K562 (cell line): Measurements from ENCODE around the gene FAAP100. TPM values are rescaled to one million over a fixed set of nuclear protein-coding genes. Genes with fewer than 3 reads are reported as not detected.

Experiments
- CBX1 ChIP-seq: sonication (generic); IDR thresholded peaks from 2 replicates; pipeline ENCODE4 v1.6.1; 2016; ENCODE audit warnings: antibody characterized with exemption, low read depth, mild to moderate bottlenecking
- CBX3 ChIP-seq, 2 experiments: IDR thresholded peaks; 1 replicate in 1 of 2; 2 replicates in 1 of 2; pipeline ENCODE4 v1.6.1; 2012; ENCODE audit warnings: inconsistent platforms in 2 of 2, low read length in 2 of 2, borderline replicate concordance in 1 of 2, control low read depth in 1 of 2
- DMBX1 ChIP-seq: fragments of 250-450 bp; sonication (Bioruptor Pico); IDR thresholded peaks from 2 replicates; pipeline ENCODE4 v1.8.0; 2022; ENCODE audit warnings: inconsistent platforms, mild to moderate bottlenecking, moderate library complexity, borderline replicate concordance
- EGR1 ChIP-seq: fragments of 450-650 bp; conservative IDR thresholded peaks from 2 replicates; pipeline ENCODE4 v1.6.1; 2017; ENCODE audit warnings: mild to moderate bottlenecking
- ELF2 ChIP-seq: fragments of 250-450 bp; sonication (Bioruptor Pico); IDR thresholded peaks from 2 replicates; pipeline ENCODE4 v1.5.0; 2021; ENCODE audit warnings: mild to moderate bottlenecking
- ETV6 ChIP-seq, 3 experiments: fragments of 150-350 bp in 1 of 3; sonication (generic) in 1 of 3; formaldehyde crosslinking in 1 of 3; IDR thresholded peaks; 2 replicates each; pipeline versions ENCODE4 v1.6.1 to v1.8.0; 2014 to 2022; ENCODE audit warnings: borderline replicate concordance in 2 of 3, low read depth in 2 of 3, antibody characterized with exemption in 1 of 3, low read length in 1 of 3, mild to moderate bottlenecking in 1 of 3, missing genetic modification reagents in 1 of 3
- JUN ChIP-seq, 2 experiments: sonication (generic) in 1 of 2; formaldehyde crosslinking in 1 of 2; IDR thresholded peaks; 2 replicates each; pipeline versions ENCODE4 v1.6.1 to v1.8.0; 2012 to 2022; ENCODE audit warnings: borderline replicate concordance in 2 of 2, mild to moderate bottlenecking in 2 of 2, improper control_type of control experiment in 1 of 2, low read depth in 1 of 2, low read length in 1 of 2, missing genetic modification reagents in 1 of 2
- KLF10 ChIP-seq: fragments of 250-450 bp; sonication (Bioruptor Pico); IDR thresholded peaks from 2 replicates; pipeline ENCODE4 v1.6.1; 2021; ENCODE audit warnings: matching md5 sums
- NRF1 ChIP-seq, 2 experiments: fragments of 450-650 bp; IDR thresholded peaks in 1 of 2; conservative IDR thresholded peaks in 1 of 2; 2 replicates each; pipeline ENCODE4 v1.6.1; 2014; ENCODE audit warnings: mild to moderate bottlenecking in 2 of 2
- PCBP2 ChIP-seq: fragments of 200-400 bp; formaldehyde crosslinking; IDR thresholded peaks from 2 replicates; pipeline ENCODE4 v1.6.1; 2018; ENCODE audit warnings: low read length, low read depth, mild to moderate bottlenecking, moderate library complexity; ENCODE audit not compliant: poor library complexity, severe bottlenecking
- PHF20 ChIP-seq: fragments of 450-650 bp; IDR thresholded peaks from 2 replicates; pipeline ENCODE4 v1.6.1; 2018; ENCODE audit not compliant: partially characterized antibody
- SPI1 ChIP-seq: IDR thresholded peaks from 2 replicates; pipeline ENCODE4 v1.6.1; 2011; ENCODE audit warnings: low read depth, low read length, control low read depth, borderline replicate concordance
- TCF3 ChIP-seq: sonication (generic); formaldehyde crosslinking; IDR thresholded peaks from 2 replicates; pipeline ENCODE4 v1.4.0; 2020; ENCODE audit warnings: mild to moderate bottlenecking, missing genetic modification reagents
- TOE1 ChIP-seq, 2 experiments: fragments of 450-650 bp in 1 of 2; sonication (generic) in 1 of 2; formaldehyde crosslinking in 1 of 2; IDR thresholded peaks; 2 replicates each; pipeline versions ENCODE4 v1.7.1 to v1.8.0; 2016 to 2022; ENCODE audit warnings: borderline replicate concordance in 2 of 2, mild to moderate bottlenecking in 2 of 2, antibody characterized with exemption in 1 of 2, inconsistent platforms in 1 of 2, low read depth in 1 of 2, missing genetic modification reagents in 1 of 2, moderate library complexity in 1 of 2
- ZFX ChIP-seq: sonication (generic); formaldehyde crosslinking; IDR thresholded peaks from 2 replicates; pipeline ENCODE4 v1.8.0; 2022; ENCODE audit warnings: mild to moderate bottlenecking, missing genetic modification reagents, moderate library complexity
- ZNF586 ChIP-seq: fragments of 450-650 bp; formaldehyde crosslinking; conservative IDR thresholded peaks from 2 replicates; pipeline ENCODE4 v1.4.0; 2020; ENCODE audit warnings: mild to moderate bottlenecking, moderate library complexity
- polyA plus RNA-seq, 8 experiments: library from polyadenylated mRNA; depleted of rRNA in 4 of 8; stranded (reverse) in 5 of 8; unstranded in 3 of 8; fragments of >200 nt; fragmentation: Nextera tagmentation in 2 of 8; fragmentation: Illumina TruSeq in 1 of 8; extraction: Ambion mirVana in 2 of 8; extraction: Trizol in 1 of 8; gene quantifications; 2 replicates each; pipeline versions ENCODE4 v1.2.1 to v1.2.3, GENCODE V29; 2011 to 2014; ENCODE audit warnings: inconsistent platforms in 1 of 8, missing spikeins in 1 of 8
- total RNA-seq, 7 experiments: library from RNA; depleted of rRNA in 6 of 7; stranded (reverse); fragments of >200 nt in 6 of 7; fragmentation: Illumina TruSeq in 2 of 7; extraction: Trizol in 2 of 7; gene quantifications; 2 replicates each; pipeline versions ENCODE4 v1.2.1 to v1.2.3, GENCODE V29; 2011 to 2021; ENCODE audit warnings: low replicate concordance in 1 of 7
- TF ChIP-seq, protein P1 (sequence below): sonication (generic); formaldehyde crosslinking; IDR thresholded peaks from 2 replicates; pipeline ENCODE4 v1.8.0; 2022; ENCODE audit warnings: mild to moderate bottlenecking, low read depth, missing genetic modification reagents
- TF ChIP-seq, protein P2 (sequence below): sonication (generic); formaldehyde crosslinking; IDR thresholded peaks from 2 replicates; pipeline ENCODE4 v1.8.1; 2023; ENCODE audit warnings: missing genetic modification reagents, mild to moderate bottlenecking, borderline replicate concordance
- TF ChIP-seq, protein P3 (sequence below): fragments of 450-650 bp; IDR thresholded peaks from 2 replicates; pipeline ENCODE4 v1.6.1; 2016; ENCODE audit warnings: borderline replicate concordance

Gene FAAP100
- total and polyA plus RNA-seq, 9 of the 15 experiments (the other 6 are each of a cell fraction or from before 2014, with no cell fraction given): 0.31 to 51.2 (median 12.6) TPM

DNA sequence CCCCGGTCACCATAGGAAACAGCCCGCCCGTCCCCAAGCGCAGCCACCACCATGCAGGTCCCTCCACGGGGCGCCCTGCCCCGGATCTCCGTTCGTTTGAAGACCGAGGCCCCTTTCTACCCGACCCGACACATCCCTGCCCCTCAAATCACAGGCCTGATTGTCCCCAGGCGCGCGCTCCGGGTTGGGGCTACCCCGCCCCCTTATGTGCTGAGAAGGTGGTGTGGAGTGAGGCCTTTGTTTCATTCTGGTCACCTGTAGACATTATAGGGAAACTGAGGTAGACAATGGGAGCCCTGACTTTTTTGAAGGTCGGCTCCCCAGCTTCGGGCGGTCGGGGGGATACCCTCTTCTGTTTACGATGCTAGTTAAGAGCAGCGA is 38.8 kb downstream of the FAAP100 start (continued):
- TF ChIP-seq ZFX (CRISPR knock-in tag) (peak; percentile 60), CBX1 (0 out of 2 replicates have a peak, but pooled peaks have one; percentile 12), PHF20 (peak; percentile 14), JUN (IDR thresholded peaks at IDR 0.05; ENCODE audit: borderline replicate concordance, low read depth, low read length) (no peak), JUN (CRISPR knock-in tag; IDR thresholded peaks at IDR 0.05; ENCODE audit: borderline replicate concordance) (no peak), CBX3 (IDR thresholded peaks at IDR 0.05; ENCODE audit: borderline replicate concordance in 1 of 2, low read length in 2 of 2) (no peak), NRF1 (conservative IDR thresholded peaks at IDR 0.05 in 1 of 2, IDR thresholded peaks at IDR 0.05 in 1 of 2) (peak; percentile 47 to 63), SPI1 (no peak), TOE1 (IDR thresholded peaks at IDR 0.05; ENCODE audit: borderline replicate concordance) (no peak), TOE1 (CRISPR knock-in tag; IDR thresholded peaks at IDR 0.05; ENCODE audit: borderline replicate concordance, low read depth) (no peak), EGR1 (peak; percentile 12; the same call in 1 of the 2 replicates), ZNF586 (CRISPR knock-in tag) (no peak), DMBX1 (CRISPR knock-in tag) (no peak), ETV6 (IDR thresholded peaks at IDR 0.05; ENCODE audit: borderline replicate concordance in 1 of 2, low read depth in 2 of 2, low read length in 1 of 2) (no peak), ETV6 (CRISPR knock-in tag; IDR thresholded peaks at IDR 0.05; ENCODE audit: borderline replicate concordance) (no peak), TCF3 (CRISPR knock-in tag) (no peak), PCBP2 (no peak), ELF2 (no peak), KLF10 (CRISPR knock-in tag) (no peak)
- TF ChIP-seq, protein P1, sequence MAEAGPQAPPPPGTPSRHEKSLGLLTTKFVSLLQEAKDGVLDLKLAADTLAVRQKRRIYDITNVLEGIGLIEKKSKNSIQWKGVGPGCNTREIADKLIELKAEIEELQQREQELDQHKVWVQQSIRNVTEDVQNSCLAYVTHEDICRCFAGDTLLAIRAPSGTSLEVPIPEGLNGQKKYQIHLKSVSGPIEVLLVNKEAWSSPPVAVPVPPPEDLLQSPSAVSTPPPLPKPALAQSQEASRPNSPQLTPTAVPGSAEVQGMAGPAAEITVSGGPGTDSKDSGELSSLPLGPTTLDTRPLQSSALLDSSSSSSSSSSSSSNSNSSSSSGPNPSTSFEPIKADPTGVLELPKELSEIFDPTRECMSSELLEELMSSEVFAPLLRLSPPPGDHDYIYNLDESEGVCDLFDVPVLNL (CRISPR knock-in tag): 0 out of 2 replicates have a peak, but pooled peaks have one; percentile 22
- TF ChIP-seq, protein P2, sequence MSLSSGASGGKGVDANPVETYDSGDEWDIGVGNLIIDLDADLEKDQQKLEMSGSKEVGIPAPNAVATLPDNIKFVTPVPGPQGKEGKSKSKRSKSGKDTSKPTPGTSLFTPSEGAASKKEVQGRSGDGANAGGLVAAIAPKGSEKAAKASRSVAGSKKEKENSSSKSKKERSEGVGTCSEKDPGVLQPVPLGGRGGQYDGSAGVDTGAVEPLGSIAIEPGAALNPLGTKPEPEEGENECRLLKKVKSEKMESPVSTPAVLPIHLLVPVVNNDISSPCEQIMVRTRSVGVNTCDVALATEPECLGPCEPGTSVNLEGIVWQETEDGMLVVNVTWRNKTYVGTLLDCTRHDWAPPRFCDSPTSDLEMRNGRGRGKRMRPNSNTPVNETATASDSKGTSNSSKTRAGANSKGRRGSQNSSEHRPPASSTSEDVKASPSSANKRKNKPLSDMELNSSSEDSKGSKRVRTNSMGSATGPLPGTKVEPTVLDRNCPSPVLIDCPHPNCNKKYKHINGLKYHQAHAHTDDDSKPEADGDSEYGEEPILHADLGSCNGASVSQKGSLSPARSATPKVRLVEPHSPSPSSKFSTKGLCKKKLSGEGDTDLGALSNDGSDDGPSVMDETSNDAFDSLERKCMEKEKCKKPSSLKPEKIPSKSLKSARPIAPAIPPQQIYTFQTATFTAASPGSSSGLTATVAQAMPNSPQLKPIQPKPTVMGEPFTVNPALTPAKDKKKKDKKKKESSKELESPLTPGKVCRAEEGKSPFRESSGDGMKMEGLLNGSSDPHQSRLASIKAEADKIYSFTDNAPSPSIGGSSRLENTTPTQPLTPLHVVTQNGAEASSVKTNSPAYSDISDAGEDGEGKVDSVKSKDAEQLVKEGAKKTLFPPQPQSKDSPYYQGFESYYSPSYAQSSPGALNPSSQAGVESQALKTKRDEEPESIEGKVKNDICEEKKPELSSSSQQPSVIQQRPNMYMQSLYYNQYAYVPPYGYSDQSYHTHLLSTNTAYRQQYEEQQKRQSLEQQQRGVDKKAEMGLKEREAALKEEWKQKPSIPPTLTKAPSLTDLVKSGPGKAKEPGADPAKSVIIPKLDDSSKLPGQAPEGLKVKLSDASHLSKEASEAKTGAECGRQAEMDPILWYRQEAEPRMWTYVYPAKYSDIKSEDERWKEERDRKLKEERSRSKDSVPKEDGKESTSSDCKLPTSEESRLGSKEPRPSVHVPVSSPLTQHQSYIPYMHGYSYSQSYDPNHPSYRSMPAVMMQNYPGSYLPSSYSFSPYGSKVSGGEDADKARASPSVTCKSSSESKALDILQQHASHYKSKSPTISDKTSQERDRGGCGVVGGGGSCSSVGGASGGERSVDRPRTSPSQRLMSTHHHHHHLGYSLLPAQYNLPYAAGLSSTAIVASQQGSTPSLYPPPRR: no peak
- TF ChIP-seq, protein P3, sequence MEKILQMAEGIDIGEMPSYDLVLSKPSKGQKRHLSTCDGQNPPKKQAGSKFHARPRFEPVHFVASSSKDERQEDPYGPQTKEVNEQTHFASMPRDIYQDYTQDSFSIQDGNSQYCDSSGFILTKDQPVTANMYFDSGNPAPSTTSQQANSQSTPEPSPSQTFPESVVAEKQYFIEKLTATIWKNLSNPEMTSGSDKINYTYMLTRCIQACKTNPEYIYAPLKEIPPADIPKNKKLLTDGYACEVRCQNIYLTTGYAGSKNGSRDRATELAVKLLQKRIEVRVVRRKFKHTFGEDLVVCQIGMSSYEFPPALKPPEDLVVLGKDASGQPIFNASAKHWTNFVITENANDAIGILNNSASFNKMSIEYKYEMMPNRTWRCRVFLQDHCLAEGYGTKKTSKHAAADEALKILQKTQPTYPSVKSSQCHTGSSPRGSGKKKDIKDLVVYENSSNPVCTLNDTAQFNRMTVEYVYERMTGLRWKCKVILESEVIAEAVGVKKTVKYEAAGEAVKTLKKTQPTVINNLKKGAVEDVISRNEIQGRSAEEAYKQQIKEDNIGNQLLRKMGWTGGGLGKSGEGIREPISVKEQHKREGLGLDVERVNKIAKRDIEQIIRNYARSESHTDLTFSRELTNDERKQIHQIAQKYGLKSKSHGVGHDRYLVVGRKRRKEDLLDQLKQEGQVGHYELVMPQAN: peak; percentile 7; the same call in 1 of the 2 replicates
